KG1 (cell line): Measurements from ENCODE around the gene ELK4.

Source experiments
- DNase-seq: peaks from one replicate; lab custom pipeline; 2025; lab: John Stamatoyannopoulos, UW

ELK4 gene

GRCh38 chr1:205580923-205581180 lies 51.0 kb downstream of the ELK4 start:
- no peak for DNase-seq

- DNase-seq = no peak
Measured at GRCh38 chr1:205580140-205580922, 51.5 kb downstream of the ELK4 start.

DNA sequence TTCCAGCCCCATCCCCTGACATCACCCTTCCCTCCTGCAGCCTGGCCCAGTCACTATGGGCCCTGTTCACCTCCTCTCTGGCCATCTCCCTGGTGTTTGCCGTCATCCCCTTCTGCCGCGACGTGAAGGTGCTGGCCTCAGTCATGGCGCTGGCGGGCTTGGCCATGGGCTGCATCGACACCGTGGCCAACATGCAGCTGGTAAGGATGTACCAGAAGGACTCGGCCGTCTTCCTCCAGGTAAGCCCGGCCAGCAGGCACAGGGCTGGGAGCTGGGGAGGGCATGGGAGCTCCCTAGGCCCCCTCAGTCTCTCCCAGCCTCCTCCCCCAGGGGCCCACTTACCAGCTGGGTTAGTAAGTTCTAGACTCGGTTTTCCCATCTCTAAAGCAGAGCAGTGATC lies 52.1 kb downstream of the ELK4 start:
- no peak for DNase-seq

DNA sequence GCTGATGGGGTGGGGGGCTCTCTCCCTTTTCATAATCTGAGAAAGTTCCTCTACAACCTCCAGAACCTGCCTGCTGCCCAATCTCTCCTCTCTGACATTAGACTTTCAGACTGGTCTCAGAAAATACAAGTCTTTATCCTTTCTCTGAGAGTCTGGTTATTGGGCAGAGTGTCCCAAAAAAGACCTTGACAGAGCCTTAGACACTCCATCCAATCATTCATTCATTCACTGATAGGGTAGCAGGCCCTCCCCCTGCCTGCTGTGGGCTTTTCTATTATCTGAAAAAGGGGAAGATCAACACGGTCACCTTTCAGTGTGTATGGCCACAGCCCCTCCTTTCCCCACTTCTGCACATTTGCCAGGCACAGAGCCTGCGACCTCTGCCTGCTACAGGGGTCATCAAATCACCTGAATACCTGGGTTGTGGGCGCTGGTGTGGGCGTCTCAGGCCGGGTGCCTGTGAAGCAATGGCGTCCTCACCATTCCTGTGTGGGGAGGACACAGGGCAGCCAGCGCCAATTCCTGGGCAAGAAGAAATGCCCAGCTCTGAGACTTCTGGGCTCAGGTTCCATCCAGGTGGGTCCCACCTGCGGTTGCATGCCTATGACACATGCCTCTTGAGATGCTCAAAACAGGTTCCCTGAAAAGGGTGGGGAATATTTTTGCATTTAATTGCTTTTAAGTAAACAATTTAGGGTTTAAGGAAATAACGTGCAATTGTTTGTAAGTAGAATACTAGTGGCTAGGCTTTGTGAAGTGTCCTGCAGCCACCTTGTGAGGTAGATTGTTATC lies 52.8 kb downstream of the ELK4 start:
- DNase-seq = no peak

GRCh38 chr1:205577874-205578658 lies 53.7 kb downstream of the ELK4 start:
- no peak for DNase-seq

GRCh38 chr1:205576805-205577761 lies 54.7 kb downstream of the ELK4 start:
- DNase-seq = no peak

GRCh38 chr1:205576011-205576410 lies 55.8 kb downstream of the ELK4 start:
- DNase-seq = no peak

- no peak for DNase-seq
Measured at GRCh38 chr1:205575294-205575885, 56.4 kb downstream of the ELK4 start.

GRCh38 chr1:205572421-205572820 lies 59.4 kb downstream of the ELK4 start:
- DNase-seq = no peak

DNA sequence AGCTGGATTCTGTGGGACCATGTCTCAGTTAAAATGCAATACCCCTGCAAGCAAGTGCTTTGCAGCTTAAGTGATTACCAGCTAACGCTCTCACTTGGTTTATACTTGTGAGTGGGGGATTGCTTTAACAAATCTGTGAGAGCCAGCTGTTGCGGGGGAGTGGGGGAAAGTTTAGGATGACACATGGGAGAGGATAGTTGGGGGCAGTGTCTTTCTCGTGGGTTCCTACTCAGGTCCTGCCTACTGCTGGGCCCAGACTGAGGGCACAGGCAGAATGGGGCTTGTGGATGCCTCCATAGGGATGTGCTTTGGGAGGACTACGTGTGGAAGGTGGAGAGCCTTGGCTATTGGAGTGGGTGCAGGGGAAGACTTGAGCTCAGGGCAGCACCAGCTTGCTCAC lies 60.1 kb downstream of the ELK4 start:
- no peak for DNase-seq

DNA sequence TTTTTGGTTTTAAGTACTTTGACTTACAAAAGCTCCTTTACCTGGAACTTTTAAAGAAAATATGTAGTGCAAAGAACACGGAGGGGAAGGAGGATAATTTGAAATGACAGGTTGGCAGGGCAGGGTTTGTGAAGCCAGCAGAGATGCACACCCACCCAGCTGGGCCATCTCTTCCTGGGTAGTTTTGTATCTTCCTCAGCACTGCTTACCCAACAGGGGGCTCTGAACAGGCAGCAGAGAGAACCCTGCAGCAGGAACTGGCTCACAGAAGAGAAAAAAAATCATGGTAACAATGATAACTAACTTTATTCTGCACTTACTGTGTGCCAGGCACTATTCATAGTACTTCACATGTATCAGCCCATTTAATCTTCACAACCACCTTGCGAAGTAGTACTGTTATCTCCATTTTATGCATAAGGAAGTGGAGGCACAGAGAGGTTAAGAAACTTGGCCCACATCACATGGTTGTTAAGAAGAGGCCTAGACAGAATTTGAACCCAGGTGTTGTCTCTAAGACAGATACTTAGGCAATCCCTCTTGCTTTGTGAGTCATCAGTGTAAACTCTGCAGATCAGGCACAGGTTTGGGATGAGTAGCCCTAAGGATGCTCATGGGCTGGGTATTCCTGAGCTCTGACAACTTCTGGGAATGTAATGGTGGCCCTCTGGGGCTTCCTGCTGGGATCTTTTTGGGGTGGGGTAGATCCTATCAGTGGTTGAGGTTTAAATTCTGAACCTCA lies 60.8 kb downstream of the ELK4 start:
- no peak for DNase-seq

GRCh38 chr1:205570173-205570501 lies 61.7 kb downstream of the ELK4 start:
- no peak for DNase-seq

- DNase-seq = no peak
Measured at GRCh38 chr1:205569411-205570172, 62.2 kb downstream of the ELK4 start.

DNA sequence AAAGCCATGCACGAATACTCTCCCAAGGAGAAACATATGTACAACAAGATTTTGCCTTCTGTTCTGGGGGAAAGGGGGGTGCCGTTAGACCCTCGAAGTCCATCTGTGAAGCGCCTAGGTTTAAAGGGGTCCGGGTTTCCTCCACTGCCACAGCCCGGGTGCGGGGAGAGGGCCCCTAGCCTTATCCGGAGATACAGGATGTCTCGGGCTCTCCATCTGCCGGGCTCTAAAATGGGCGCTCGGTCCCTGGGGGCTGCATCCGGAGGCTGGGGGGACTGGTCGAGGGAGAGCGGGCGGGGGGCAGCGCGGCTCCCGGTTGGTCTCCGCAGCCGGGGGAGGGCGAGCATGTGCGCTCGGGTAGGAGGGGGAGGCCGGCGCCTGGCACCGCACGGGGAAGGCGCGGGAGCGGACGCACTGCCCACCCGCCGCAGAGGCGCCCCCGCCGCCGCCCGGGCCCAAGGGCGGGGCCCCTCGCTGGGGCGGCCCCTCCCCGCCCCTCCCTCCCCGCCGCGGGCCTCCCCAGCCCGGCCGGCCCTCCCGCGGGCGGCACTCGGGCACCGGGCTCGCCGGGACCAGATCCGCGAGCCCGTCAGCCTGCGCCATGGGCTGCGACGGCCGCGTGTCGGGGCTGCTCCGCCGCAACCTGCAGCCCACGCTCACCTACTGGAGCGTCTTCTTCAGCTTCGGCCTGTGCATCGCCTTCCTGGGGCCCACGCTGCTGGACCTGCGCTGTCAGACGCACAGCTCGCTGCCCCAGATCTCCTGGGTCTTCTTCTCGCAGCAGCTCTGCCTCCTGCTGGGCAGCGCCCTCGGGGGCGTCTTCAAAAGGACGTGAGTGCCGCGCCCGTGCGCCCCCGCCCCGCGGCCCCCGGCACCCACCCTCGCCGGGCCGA lies 63.1 kb downstream of the ELK4 start:
- no peak for DNase-seq

DNA sequence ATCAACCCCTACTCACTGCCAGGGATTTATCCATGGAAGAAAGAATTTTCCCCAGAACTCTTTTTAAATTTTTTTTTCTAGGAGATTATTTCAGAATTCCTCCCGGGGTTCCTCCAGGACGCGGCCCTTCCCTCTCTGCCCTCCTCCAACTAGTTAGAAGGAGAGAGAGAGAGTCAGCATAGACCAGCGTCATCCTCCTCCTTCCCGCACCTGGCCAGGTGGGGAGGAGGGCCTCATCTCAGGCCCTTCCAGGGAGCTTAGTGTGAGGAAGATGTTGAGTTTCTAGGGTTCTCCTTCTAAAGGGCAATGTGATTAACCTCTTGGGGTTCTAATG lies 63.7 kb downstream of the ELK4 start:
- no peak for DNase-seq

DNA sequence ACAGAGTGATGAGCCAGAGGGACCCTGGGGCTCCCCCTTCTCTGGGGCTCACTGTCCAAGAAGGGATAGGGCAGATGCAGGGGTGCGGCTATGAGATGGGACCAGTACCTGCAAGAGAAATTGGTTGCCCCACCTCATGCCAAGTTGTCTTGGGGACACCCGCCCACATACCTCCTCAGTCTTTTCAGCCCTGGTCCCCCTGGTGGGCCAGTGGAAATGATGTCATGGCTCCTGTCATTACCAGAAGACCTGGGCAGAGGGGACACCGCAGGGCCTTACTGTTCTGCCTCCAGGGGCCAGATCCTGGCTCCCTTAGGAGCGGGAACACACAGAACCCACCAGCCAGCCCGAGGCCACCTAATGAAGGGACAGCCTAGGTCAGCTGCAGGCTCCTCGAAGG lies 64.1 kb downstream of the ELK4 start:
- no peak for DNase-seq

DNA sequence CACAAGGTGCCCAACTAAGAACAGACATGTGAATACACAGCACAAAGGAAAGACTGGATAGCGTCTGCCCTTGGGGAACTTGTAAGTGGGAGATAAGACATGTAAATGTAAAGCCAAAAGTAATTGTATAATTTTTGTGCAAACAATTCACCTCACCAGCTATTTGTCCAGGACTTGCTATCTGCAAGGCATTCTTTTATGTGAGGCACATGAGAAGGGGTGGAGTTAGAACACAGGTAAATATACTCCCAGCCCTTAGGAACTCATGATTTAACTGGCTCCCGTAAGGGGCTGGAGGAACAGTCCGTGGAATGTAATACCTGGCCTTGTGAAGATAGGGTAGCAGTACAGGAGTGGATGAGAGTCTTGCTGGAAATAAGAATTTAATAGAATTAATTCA lies 66.0 kb downstream of the ELK4 start:
- no peak for DNase-seq

- DNase-seq = no peak
Measured at GRCh38 chr1:205563927-205564441, 67.8 kb downstream of the ELK4 start.
